Measurements from ENCODE around the gene SH3RF3. TPM values are rescaled to one million over a fixed set of nuclear protein-coding genes. Genes with fewer than 3 reads are reported as not detected.

SH3RF3 gene

GRCh38 chr2:109547280-109547679 lies 418.3 kb downstream of the SH3RF3 start:
- H3K27ac ChIP-seq (ENCODE audit: low read length, poor library complexity, severe bottlenecking): no peak overlapping the region
- H2BK5ac ChIP-seq (ENCODE audit: low read depth, low read length, poor library complexity, severe bottlenecking): no peak overlapping the region
- H3K14ac ChIP-seq (ENCODE audit: low read length in 2 of 2): no peak overlapping the region
- H3K36me3 ChIP-seq (ENCODE audit: control insufficient read depth in 1 of 2, insufficient read depth in 2 of 2, low read depth in 1 of 2, low read length in 2 of 2): peaks cover 9 to 32% of the 10 kb centered on the region in 2 experiments
- H2BK15ac ChIP-seq (ENCODE audit: low read depth, poor library complexity, severe bottlenecking): no peak overlapping the region
- no peak overlapping the region for H2AFZ ChIP-seq (ENCODE audit: low read depth, low read length)
- no peak overlapping the region for H4K8ac ChIP-seq (ENCODE audit: low read length)
- H3K23ac ChIP-seq (ENCODE audit: low read length in 2 of 2): no peak overlapping the region
- H3K4me1 ChIP-seq (ENCODE audit: control insufficient read depth, insufficient read depth, low read depth, low read length): peaks cover 1% of the 10 kb centered on the region
- H3K4me3 ChIP-seq (ENCODE audit: insufficient read depth in 1 of 2, low read depth in 1 of 2, low read length in 2 of 2): no peak overlapping the region
- no peak overlapping the region for H4K91ac ChIP-seq (ENCODE audit: low read length)
- no peak overlapping the region for H2BK12ac ChIP-seq (ENCODE audit: low read length in 2 of 2)
- WGBS: no CpG with 5 or more reads among the region's 2 CpGs
- no peak for DNase-seq
- H3K4me2 ChIP-seq (ENCODE audit: low read length, poor library complexity, severe bottlenecking): no peak overlapping the region
- H3K18ac ChIP-seq (ENCODE audit: low read depth in 1 of 2, low read length in 2 of 2): no peak overlapping the region
- H3K4ac ChIP-seq (ENCODE audit: low read depth in 1 of 2, low read length in 2 of 2): no peak overlapping the region
- peaks cover 15% of the 10 kb centered on the region for H3K79me1 ChIP-seq (replicated peaks; ENCODE audit: low read length, poor library complexity, severe bottlenecking)
- H2AK5ac ChIP-seq (ENCODE audit: low read length, severe bottlenecking): no peak overlapping the region
- no peak overlapping the region for H2BK120ac ChIP-seq (ENCODE audit: low read depth, low read length)
- no peak overlapping the region for H3K9ac ChIP-seq (ENCODE audit: low read length)
- no peaks in the 10 kb centered on the region for H3K9me3 ChIP-seq (ENCODE audit: control insufficient read depth, low read length)
- H3K27me3 ChIP-seq (ENCODE audit: control insufficient read depth in 1 of 2, insufficient read depth in 1 of 2, low read length in 2 of 2): no peaks in the 10 kb centered on the region

- Histone ChIP-seq H2AFZ (ENCODE audit: low read depth, low read length) (no peak overlapping the region), H3K9ac (ENCODE audit: low read length) (no peak overlapping the region), H3K14ac (ENCODE audit: low read length in 2 of 2) (no peak overlapping the region), H3K4ac (ENCODE audit: low read depth in 1 of 2, low read length in 2 of 2) (no peak overlapping the region), H3K9me3 (ENCODE audit: control insufficient read depth, low read length) (no peaks in the 10 kb centered on the region), H3K36me3 (ENCODE audit: control insufficient read depth in 1 of 2, insufficient read depth in 2 of 2, low read depth in 1 of 2, low read length in 2 of 2) (peaks cover 12 to 35% of the 10 kb centered on the region in 2 experiments), H3K23ac (ENCODE audit: low read length in 2 of 2) (no peak overlapping the region), H3K18ac (ENCODE audit: low read depth in 1 of 2, low read length in 2 of 2) (no peak overlapping the region), H3K4me1 (ENCODE audit: control insufficient read depth, insufficient read depth, low read depth, low read length) (peaks cover 1% of the 10 kb centered on the region), H2BK15ac (ENCODE audit: low read depth, poor library complexity, severe bottlenecking) (no peak overlapping the region), H2AK5ac (ENCODE audit: low read length, severe bottlenecking) (no peak overlapping the region), H3K4me3 (ENCODE audit: insufficient read depth in 1 of 2, low read depth in 1 of 2, low read length in 2 of 2) (no peak overlapping the region), H4K91ac (ENCODE audit: low read length) (no peak overlapping the region), H3K4me2 (ENCODE audit: low read length, poor library complexity, severe bottlenecking) (no peak overlapping the region), H3K27ac (ENCODE audit: low read length, poor library complexity, severe bottlenecking) (no peak overlapping the region), H3K27me3 (ENCODE audit: control insufficient read depth in 1 of 2, insufficient read depth in 1 of 2, low read length in 2 of 2) (no peaks in the 10 kb centered on the region), H2BK12ac (ENCODE audit: low read length in 2 of 2) (no peak overlapping the region), H2BK120ac (ENCODE audit: low read depth, low read length) (no peak overlapping the region), H4K8ac (ENCODE audit: low read length) (no peak overlapping the region), H3K79me1 (replicated peaks; ENCODE audit: low read length, poor library complexity, severe bottlenecking) (peaks cover 15% of the 10 kb centered on the region), H2BK5ac (ENCODE audit: low read depth, low read length, poor library complexity, severe bottlenecking) (no peak overlapping the region)
- no peak for DNase-seq
- 93% methylated on average over 4 of the region's 4 CpGs for WGBS
These were observed 420.1 kb downstream of the SH3RF3 start for GRCh38 chr2:109549016-109549590.

Small RNA genes within 50 kb of the gene (small RNA-seq; reads per million reads assigned to genes)
- not detected for gene MIR4265 (ENCODE audit: low read depth)
- gene MIR4266 (ENCODE audit: low read depth): not detected
- gene RF00017 (ENCODE audit: low read depth): not detected
- not detected for gene SNRPGP9 (ENCODE audit: low read depth)

Measured in mesenchymal stem cell (in vitro differentiated cells and primary cell).